H1 (cell line): ENCODE measurements around the gene EYA4. TPM values are rescaled to one million over a fixed set of nuclear protein-coding genes. Genes with fewer than 3 reads are reported as not detected.

Experiments
- CTCF ChIA-PET: fragments of 300-600 bp; sonication (Branson Sonifier 250); formaldehyde crosslinking; loops from one replicate; lab custom pipeline; 2021; ENCODE audit not compliant: partially characterized antibody; lab: Charles Lee
- POLR2A ChIA-PET: fragments of 300-600 bp; sonication (Branson Sonifier 250); formaldehyde crosslinking; loops from one replicate; lab custom pipeline; 2021; ENCODE audit warnings: inconsistent platforms; ENCODE audit not compliant: partially characterized antibody; lab: Charles Lee
- DNase-seq, 2 experiments: peaks; one replicate each; pipeline versions ENCODE4 v3.0.0 to v3.0.0-alpha.2; 2010 to 2022; ENCODE audit warnings: low spot score in 2 of 2, low read depth in 1 of 2, mixed read lengths in 1 of 2
- FAIRE-seq: peaks from 2 replicates; lab custom pipeline; 2011; peaks lifted over from hg19 to GRCh38; lab: Jason Lieb, UNC
- H2AFZ ChIP-seq: 2 replicates; pipeline ENCODE4 v1.8.1; 2012; ENCODE audit warnings: low read length, inconsistent platforms
- H2AK5ac ChIP-seq: 2 replicates; pipeline ENCODE4 v1.6.1; 2013; ENCODE audit warnings: low read depth, low read length
- H2BK120ac ChIP-seq: replicated peaks from 2 replicates; pipeline ENCODE3; 2013; ENCODE audit warnings: low read depth, low read length, inconsistent platforms
- H2BK12ac ChIP-seq: 2 replicates; pipeline ENCODE4 v1.6.1; 2013; ENCODE audit warnings: low read depth, low read length
- H2BK15ac ChIP-seq: 2 replicates; pipeline ENCODE4 v1.6.1; 2013; ENCODE audit warnings: low read length
- H2BK20ac ChIP-seq: 2 replicates; pipeline ENCODE4 v1.6.1; 2013; ENCODE audit warnings: low read length
- H2BK5ac ChIP-seq: 2 replicates; pipeline ENCODE4 v1.6.1; 2013; ENCODE audit warnings: low read depth, low read length
- H3K14ac ChIP-seq: 2 replicates; pipeline ENCODE4 v1.6.1; 2013; ENCODE audit warnings: inconsistent platforms; ENCODE audit not compliant: insufficient read length
- H3K18ac ChIP-seq: 2 replicates; pipeline ENCODE4 v1.6.1; 2013; ENCODE audit warnings: low read length; ENCODE audit errors: extremely low read depth
- H3K23ac ChIP-seq: 2 replicates; pipeline ENCODE4 v1.6.1; 2013; ENCODE audit warnings: inconsistent platforms; ENCODE audit not compliant: insufficient read length
- H3K23me2 ChIP-seq: 2 replicates; pipeline ENCODE4 v1.6.1; 2013; ENCODE audit warnings: low read depth, low read length
- H3K27ac ChIP-seq: 2 replicates; pipeline ENCODE4 v1.6.1; 2011; ENCODE audit warnings: low read depth, low read length, inconsistent platforms
- H3K27me3 ChIP-seq, 4 experiments: replicated peaks in 1 of 4; 1 replicate in 1 of 4; 2 replicates in 3 of 4; pipeline versions ENCODE4 v1.6.1 to v1.8.1; 2011 to 2013; ENCODE audit warnings: low read length in 3 of 4, mild to moderate bottlenecking in 3 of 4, inconsistent platforms in 2 of 4, mixed read lengths in 2 of 4, moderate library complexity in 1 of 4; ENCODE audit not compliant: control insufficient read depth in 3 of 4, insufficient read depth in 3 of 4; ENCODE audit errors: extremely low read depth in 1 of 4
- H3K36me3 ChIP-seq, 4 experiments: 2 replicates each; pipeline versions ENCODE4 v1.6.1 to v1.8.1; 2011 to 2013; ENCODE audit warnings: mild to moderate bottlenecking in 4 of 4, low read length in 3 of 4, moderate library complexity in 2 of 4, control low read depth in 1 of 4, inconsistent platforms in 1 of 4; ENCODE audit not compliant: insufficient read depth in 4 of 4, control insufficient read depth in 2 of 4
- H3K4ac ChIP-seq: replicated peaks from 2 replicates; pipeline ENCODE3; 2013; ENCODE audit warnings: low read length, low read depth, mixed read lengths, inconsistent platforms; ENCODE audit not compliant: insufficient read length
- H3K4me1 ChIP-seq, 4 experiments: replicated peaks in 1 of 4; 1 replicate in 1 of 4; 2 replicates in 3 of 4; pipeline versions ENCODE4 v1.6.1 to v1.8.1; 2011 to 2013; ENCODE audit warnings: low read length in 3 of 4, inconsistent platforms in 2 of 4, mixed read lengths in 1 of 4; ENCODE audit not compliant: insufficient read depth in 4 of 4, control insufficient read depth in 3 of 4
- H3K4me2 ChIP-seq, 2 experiments: 2 replicates each; pipeline versions ENCODE4 v1.6.1 to v1.8.1; 2011 to 2013; ENCODE audit warnings: low read depth in 2 of 2, low read length in 2 of 2, control low read depth in 1 of 2, inconsistent platforms in 1 of 2, mild to moderate bottlenecking in 1 of 2; ENCODE audit not compliant: insufficient read depth in 1 of 2
- H3K4me3 ChIP-seq, 4 experiments: fragments of 200-600, 300-600 bp in 1 of 4; sonication (generic), shearing (Covaris generic), sonication (Bioruptor Twin) in 1 of 4; 2 replicates each; pipeline versions ENCODE4 v1.5.1 to v1.8.1; 2011 to 2016; ENCODE audit warnings: low read length in 4 of 4, low read depth in 3 of 4, control low read depth in 2 of 4, inconsistent platforms in 2 of 4, mild to moderate bottlenecking in 2 of 4, mixed read lengths in 1 of 4, moderate library complexity in 1 of 4; ENCODE audit not compliant: insufficient read depth in 2 of 4; ENCODE audit errors: extremely low read depth in 1 of 4
- H3K56ac ChIP-seq: replicated peaks from 2 replicates; pipeline ENCODE3; 2013; ENCODE audit warnings: low read depth, mild to moderate bottlenecking, mixed read lengths, low read length, inconsistent platforms; ENCODE audit not compliant: insufficient read length
- H3K79me1 ChIP-seq: 2 replicates; pipeline ENCODE4 v1.6.1; 2013; ENCODE audit warnings: low read depth, low read length, control low read depth
- H3K79me2 ChIP-seq, 2 experiments: 2 replicates each; pipeline versions ENCODE4 v1.6.1 to v1.8.1; 2012 to 2013; ENCODE audit warnings: low read length in 2 of 2, mild to moderate bottlenecking in 2 of 2, inconsistent platforms in 1 of 2; ENCODE audit not compliant: insufficient read depth in 2 of 2, control insufficient read depth in 1 of 2
- H3K9ac ChIP-seq, 4 experiments: replicated peaks in 1 of 4; 1 replicate in 1 of 4; 2 replicates in 3 of 4; pipeline versions ENCODE4 v1.6.1 to v1.8.1; 2011 to 2013; ENCODE audit warnings: low read depth in 3 of 4, low read length in 3 of 4, control low read depth in 2 of 4, mild to moderate bottlenecking in 2 of 4, moderate library complexity in 2 of 4, inconsistent platforms in 1 of 4; ENCODE audit errors: extremely low read depth in 1 of 4
- H3K9me3 ChIP-seq, 2 experiments: 2 replicates each; pipeline versions ENCODE4 v1.6.1 to v1.8.1; 2012 to 2013; ENCODE audit warnings: mild to moderate bottlenecking in 2 of 2, moderate library complexity in 2 of 2, control low read depth in 1 of 2, inconsistent platforms in 1 of 2, low read depth in 1 of 2, low read length in 1 of 2, mixed read lengths in 1 of 2; ENCODE audit not compliant: insufficient read depth in 2 of 2
- H4K20me1 ChIP-seq, 2 experiments: replicated peaks in 1 of 2; 2 replicates each; pipeline versions ENCODE3 to v1.8.1; 2011 to 2013; ENCODE audit warnings: inconsistent platforms in 2 of 2, low read length in 2 of 2, mild to moderate bottlenecking in 1 of 2; ENCODE audit not compliant: insufficient read depth in 2 of 2, control insufficient read depth in 1 of 2
- H4K5ac ChIP-seq: 2 replicates; pipeline ENCODE4 v1.6.1; 2013; ENCODE audit warnings: low read length, low read depth, mixed read lengths, inconsistent platforms; ENCODE audit not compliant: insufficient read length
- H4K8ac ChIP-seq: 2 replicates; pipeline ENCODE4 v1.8.0; 2013; ENCODE audit warnings: mild to moderate bottlenecking, moderate library complexity, low read length, inconsistent platforms; ENCODE audit not compliant: insufficient read depth; ENCODE audit errors: extremely low read depth
- H4K91ac ChIP-seq: replicated peaks from 2 replicates; pipeline ENCODE3; 2013; ENCODE audit warnings: low read length, mixed read lengths, inconsistent platforms; ENCODE audit not compliant: insufficient read length
- CHD1 ChIP-seq: IDR thresholded peaks from 2 replicates; pipeline ENCODE4 v1.6.1; 2012; ENCODE audit warnings: low read depth, low read length, improper control_type of control experiment
- EZH2 ChIP-seq: fragments of 200-600 bp; sonication (generic); IDR thresholded peaks from 2 replicates; pipeline ENCODE4 v1.7.1; 2012; ENCODE audit warnings: low read depth, mild to moderate bottlenecking, moderate library complexity, low read length, inconsistent platforms; ENCODE audit not compliant: severe bottlenecking
- NANOG ChIP-seq: IDR thresholded peaks from 2 replicates; pipeline ENCODE4 v1.6.1; 2011; ENCODE audit warnings: low read length, low read depth, mild to moderate bottlenecking, inconsistent platforms; ENCODE audit not compliant: insufficient read depth, poor library complexity, severe bottlenecking
- POU5F1 ChIP-seq: IDR thresholded peaks from 2 replicates; pipeline ENCODE4 v1.6.1; 2011; ENCODE audit warnings: low read depth, mild to moderate bottlenecking, low read length, moderate library complexity
- SRF ChIP-seq: IDR thresholded peaks from 2 replicates; pipeline ENCODE4 v1.6.1; 2011; ENCODE audit warnings: mild to moderate bottlenecking, low read depth, low read length, moderate library complexity
- TCF12 ChIP-seq: IDR thresholded peaks from 2 replicates; pipeline ENCODE4 v1.6.1; 2011; ENCODE audit warnings: low read depth, mild to moderate bottlenecking, low read length
- WGBS, 2 experiments: shearing (Covaris generic) in 1 of 2; methylation state at CpG; one replicate each; pipeline versions ENCODE4 v1.1.6 to v1.1.7; 2013 to 2015; ENCODE audit warnings: low lambda C conversion rate in 2 of 2, mixed read lengths in 2 of 2, inconsistent platforms in 1 of 2, low coverage in 1 of 2, missing lambda C conversion rate in 1 of 2; ENCODE audit not compliant: insufficient replicate concordance in 2 of 2, insufficient coverage in 1 of 2, insufficient read length in 1 of 2; ENCODE audit errors: extremely low coverage in 1 of 2, missing lambda C conversion rate in 1 of 2; 5-methylcytosine and 5-hydroxymethylcytosine counted together
- polyA plus RNA-seq, 7 experiments: library from polyadenylated mRNA; depleted of rRNA in 3 of 7; stranded (reverse) in 5 of 7; unstranded in 2 of 7; fragments of >200 nt in 5 of 7; fragments of 200-250 nt in 2 of 7; gene quantifications; 1 replicate in 5 of 7; 2 replicates in 1 of 7; 4 replicates in 1 of 7; pipeline versions ENCODE4 v1.2.1 to v1.2.3, GENCODE V29; 2011 to 2013; ENCODE audit warnings: missing spikeins in 2 of 7, mixed read lengths in 2 of 7
- total RNA-seq: library from RNA; stranded (reverse); fragmentation: NEBNext Ultra II Directional; extraction: Animal tissue kit (Norgen Biotek cat#: 25700); gene quantifications from 2 replicates; pipeline ENCODE4 v1.2.1, GENCODE V29; 2021

Gene EYA4
- total and polyA plus RNA-seq, 2 of the 8 experiments (the other 6 are each of a cell fraction or from before 2014, with no cell fraction given): 0.06 to 0.17 TPM

DNA sequence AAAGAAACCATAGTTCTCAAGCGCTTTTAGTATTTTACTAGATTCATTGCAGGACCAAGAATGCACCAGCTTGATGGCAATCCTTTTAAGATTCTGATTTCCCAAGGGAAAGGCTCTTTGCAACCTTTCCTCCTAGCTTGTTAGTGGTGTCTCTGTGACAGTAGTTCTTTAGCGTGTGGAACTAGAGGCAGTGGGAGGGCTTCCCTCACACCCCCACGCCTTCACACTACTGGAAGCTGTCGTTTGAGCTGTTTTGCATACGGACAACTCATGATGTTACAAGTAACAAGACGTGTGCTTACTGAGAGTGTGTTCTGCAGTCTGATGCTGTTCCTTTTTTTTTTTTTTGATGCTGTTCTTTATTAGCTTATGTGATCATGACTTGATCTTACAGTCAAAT, 34.1 kb downstream of the EYA4 start:
- Histone ChIP-seq H3K14ac (no peak overlapping the region), H2AFZ (no peak overlapping the region), H4K91ac (no peak overlapping the region), H3K9ac (no peak overlapping the region), H3K36me3 (no peaks in the 10 kb centered on the region), H3K27me3 (no peaks in the 10 kb centered on the region; a peak in 1 of 7 replicates), H2BK20ac (no peak overlapping the region), H3K18ac (no peak overlapping the region), H3K4me1 (no peaks in the 10 kb centered on the region), H4K20me1 (no peaks in the 10 kb centered on the region), H2AK5ac (no peak overlapping the region), H2BK5ac (no peak overlapping the region), H3K4me3 (no peak overlapping the region), H2BK120ac (no peak overlapping the region), H3K23me2 (no peaks in the 10 kb centered on the region), H2BK12ac (no peak overlapping the region), H3K9me3 (peaks cover 0 to 5% of the 10 kb centered on the region in 2 experiments; a peak in 1 of 4 replicates), H4K5ac (no peak overlapping the region), H3K27ac (no peak overlapping the region), H3K56ac (no peak overlapping the region), H3K4ac (no peak overlapping the region), H3K79me1 (no peaks in the 10 kb centered on the region), H3K23ac (no peak overlapping the region), H2BK15ac (no peak overlapping the region), H4K8ac (no peak overlapping the region), H3K4me2 (no peak overlapping the region), H3K79me2 (no peaks in the 10 kb centered on the region)
- ChIA-PET CTCF (interaction anchor here (0.7 to 0.8 kb wide), 2 partner anchors 46 to 341 kb away, joined by 3 to 5 read pairs; no protein-coding TSS in a partner anchor), POLR2A (no interaction called here)
- DNase-seq: no peak
- WGBS, 2 experiments: 84% methylated on average over 6 of the region's 6 CpGs; no CpG with 5 or more reads in 1 of the 2 experiments
- FAIRE-seq: no peak
- TF ChIP-seq TCF12 (no peak), POU5F1 (no peak), NANOG (no peak), EZH2 (no peak), CHD1 (no peak), SRF (no peak)
